ENCODE results near the gene C19orf81.

C19orf81 gene

DNA sequence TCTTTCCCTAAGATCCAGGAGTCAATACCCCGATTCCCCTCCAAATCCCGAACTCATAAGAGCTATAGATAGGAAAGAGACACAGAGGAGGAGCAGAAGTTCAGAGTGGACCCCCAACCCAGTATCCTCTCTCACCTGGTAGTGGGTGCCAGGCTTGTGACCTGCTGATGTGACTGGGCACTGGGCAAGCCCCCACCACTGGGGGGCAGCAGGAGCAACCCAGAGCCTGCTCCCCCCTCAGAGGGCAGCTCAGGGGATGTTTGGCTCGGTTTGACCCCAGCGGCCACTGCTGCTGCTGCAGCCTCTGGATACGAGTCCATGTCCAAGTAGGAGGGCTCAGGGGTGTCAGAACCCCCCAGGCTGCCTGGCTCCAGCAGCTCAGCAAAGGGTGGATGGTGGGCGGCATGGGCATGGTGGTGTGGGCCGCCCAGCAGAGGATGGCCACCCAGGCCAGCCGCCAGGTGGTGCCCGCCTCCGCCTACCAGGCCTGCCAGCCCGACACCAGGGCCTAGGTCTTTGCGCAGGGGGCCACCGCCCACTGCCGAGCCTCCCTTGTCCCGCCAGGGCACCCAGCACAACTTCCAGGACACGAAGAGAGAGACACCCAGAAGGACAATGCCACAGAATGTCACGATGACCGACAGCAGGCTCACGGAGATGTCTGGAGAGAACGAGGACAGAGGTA is 17.0 kb upstream of the C19orf81 start:
- no peaks in the 10 kb centered on the region for H3K4me1 ChIP-seq (ENCODE audit: control insufficient read depth, low read depth, low read length)
- no peaks in the 10 kb centered on the region for H3K36me3 ChIP-seq (ENCODE audit: control insufficient read depth, low read depth, low read length)
- no peaks in the 10 kb centered on the region for H3K27me3 ChIP-seq (ENCODE audit: control insufficient read depth, insufficient read depth, low read length)
- H3K9ac ChIP-seq (ENCODE audit: low read length): no peak overlapping the region
- no peak overlapping the region for H3K27ac ChIP-seq (ENCODE audit: low read length)
- H3K9me3 ChIP-seq (ENCODE audit: control insufficient read depth, low read depth, low read length): peaks cover 10% of the 10 kb centered on the region
- H3K4me3 ChIP-seq (ENCODE audit: low read length): no peak overlapping the region

DNA sequence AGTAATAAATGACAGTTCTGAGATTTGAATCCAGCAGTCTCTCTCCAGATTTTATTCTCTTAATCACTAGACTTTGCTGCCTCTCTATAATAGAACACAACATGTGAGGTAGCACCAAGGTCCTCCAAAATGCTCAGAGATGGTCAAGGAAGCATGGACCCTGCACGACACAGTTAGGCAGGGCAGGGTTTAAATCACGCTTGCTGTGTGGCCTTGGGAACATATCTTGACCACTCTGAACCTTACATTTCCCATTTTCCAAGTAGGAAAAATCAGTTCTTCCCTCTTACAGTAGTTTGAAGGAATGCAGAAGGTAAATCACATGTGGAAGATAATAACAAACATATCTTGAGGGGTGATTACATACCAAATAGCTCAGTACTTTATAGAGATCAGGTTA is 15.9 kb upstream of the C19orf81 start:
- Histone ChIP-seq H3K27ac (ENCODE audit: low read length) (no peak overlapping the region), H3K9ac (ENCODE audit: low read length) (no peak overlapping the region), H3K36me3 (ENCODE audit: control insufficient read depth, low read depth, low read length) (no peaks in the 10 kb centered on the region), H3K27me3 (ENCODE audit: control insufficient read depth, insufficient read depth, low read length) (peaks cover 2% of the 10 kb centered on the region), H3K4me1 (ENCODE audit: control insufficient read depth, low read depth, low read length) (no peaks in the 10 kb centered on the region), H3K4me3 (ENCODE audit: low read length) (no peak overlapping the region), H3K9me3 (ENCODE audit: control insufficient read depth, low read depth, low read length) (peaks cover 10% of the 10 kb centered on the region)

DNA sequence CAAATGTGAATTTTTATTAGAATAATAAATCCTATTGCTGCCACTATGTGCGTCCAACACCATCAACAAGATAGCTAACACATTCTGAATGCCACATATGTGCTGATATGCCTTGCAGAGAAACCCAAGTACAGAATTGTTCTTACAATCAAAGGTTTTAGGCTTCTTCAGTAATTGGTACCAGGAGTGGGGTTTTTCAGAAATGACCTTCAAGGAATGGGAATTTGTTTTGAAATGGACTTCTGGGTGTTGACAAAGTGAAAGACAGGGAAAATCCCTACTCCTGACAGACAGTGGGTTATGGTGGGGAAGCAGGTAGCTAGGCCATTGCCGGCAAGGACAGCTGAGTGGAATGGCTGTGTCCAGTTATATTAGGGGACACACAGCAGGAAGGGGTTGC is 15.3 kb upstream of the C19orf81 start:
- H3K27ac ChIP-seq (ENCODE audit: low read length): no peak overlapping the region
- peaks cover 10% of the 10 kb centered on the region for H3K9me3 ChIP-seq (ENCODE audit: control insufficient read depth, low read depth, low read length)
- no peaks in the 10 kb centered on the region for H3K36me3 ChIP-seq (ENCODE audit: control insufficient read depth, low read depth, low read length)
- no peak overlapping the region for H3K9ac ChIP-seq (ENCODE audit: low read length)
- no peak overlapping the region for H3K4me3 ChIP-seq (ENCODE audit: low read length)
- peaks cover 5% of the 10 kb centered on the region for H3K27me3 ChIP-seq (ENCODE audit: control insufficient read depth, insufficient read depth, low read length)
- H3K4me1 ChIP-seq (ENCODE audit: control insufficient read depth, low read depth, low read length): no peaks in the 10 kb centered on the region

DNA sequence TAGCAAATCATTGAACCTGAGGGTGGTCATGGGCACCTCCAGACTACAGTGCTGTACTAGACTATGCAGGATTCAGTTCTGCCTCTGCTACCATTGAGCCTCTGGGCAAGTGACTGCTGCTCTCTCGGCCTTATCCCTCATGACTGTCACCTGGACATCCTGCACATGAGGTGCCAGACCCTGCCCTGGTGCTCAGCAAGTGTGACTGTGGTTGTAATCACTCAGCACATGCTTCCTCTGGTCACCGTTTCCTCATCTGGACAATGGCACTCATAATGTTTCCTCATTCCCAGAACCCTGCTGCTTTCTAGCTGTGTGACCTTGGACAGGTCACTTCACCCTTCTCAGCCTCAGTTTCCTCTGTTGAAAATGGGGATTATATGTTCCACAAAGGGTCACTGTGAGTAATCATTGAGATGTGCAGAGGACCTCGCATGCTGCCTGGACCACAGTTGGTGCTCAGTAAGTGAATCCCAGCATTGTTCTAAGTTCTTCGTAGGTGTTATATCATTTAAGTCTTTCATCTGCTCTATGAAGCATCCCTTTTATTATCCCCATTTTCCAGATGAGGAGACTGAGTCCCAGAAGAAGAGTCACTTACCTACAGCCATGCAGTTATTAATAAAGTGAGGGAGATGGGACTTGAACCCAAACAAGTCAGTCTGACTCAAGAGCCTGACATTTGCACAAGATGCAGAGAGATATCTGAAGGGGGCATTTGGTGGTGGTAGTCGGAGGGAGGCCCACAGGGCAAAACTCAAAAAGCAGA is 12.7 kb upstream of the C19orf81 start:
- Histone ChIP-seq H3K36me3 (ENCODE audit: control insufficient read depth, low read depth, low read length) (no peaks in the 10 kb centered on the region), H3K4me1 (ENCODE audit: control insufficient read depth, low read depth, low read length) (no peaks in the 10 kb centered on the region), H3K9ac (ENCODE audit: low read length) (no peak overlapping the region), H3K27ac (ENCODE audit: low read length) (no peak overlapping the region), H3K4me3 (ENCODE audit: low read length) (no peak overlapping the region), H3K9me3 (ENCODE audit: control insufficient read depth, low read depth, low read length) (peaks cover 10% of the 10 kb centered on the region), H3K27me3 (ENCODE audit: control insufficient read depth, insufficient read depth, low read length) (peaks cover 5% of the 10 kb centered on the region)

DNA sequence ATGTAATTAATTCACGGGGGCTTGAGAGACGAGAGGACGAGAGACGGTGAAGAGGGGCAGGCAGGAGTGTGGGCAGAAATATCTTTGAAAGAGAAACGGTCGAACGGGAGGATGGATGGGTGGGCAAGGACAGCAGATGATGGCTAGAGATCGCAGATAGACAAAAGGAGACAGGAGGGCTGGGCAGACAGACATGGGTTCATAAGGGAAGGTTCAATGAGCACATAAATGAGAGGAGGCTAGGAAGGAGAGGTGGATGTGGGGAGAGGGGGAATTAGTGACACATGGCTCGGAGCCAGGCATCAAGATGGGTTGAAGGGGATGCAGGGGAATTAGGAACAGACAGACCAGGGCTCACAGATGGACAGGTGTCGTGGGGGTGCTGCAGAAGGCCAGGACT is 10.6 kb upstream of the C19orf81 start:
- peak overlapping the region; percentile 86 for H3K4me3 ChIP-seq (ENCODE audit: low read length)
- H3K9ac ChIP-seq (ENCODE audit: low read length): no peak overlapping the region
- H3K9me3 ChIP-seq (ENCODE audit: control insufficient read depth, low read depth, low read length): peaks cover 10% of the 10 kb centered on the region
- H3K36me3 ChIP-seq (ENCODE audit: control insufficient read depth, low read depth, low read length): no peaks in the 10 kb centered on the region
- H3K4me1 ChIP-seq (ENCODE audit: control insufficient read depth, low read depth, low read length): no peaks in the 10 kb centered on the region
- peaks cover 14% of the 10 kb centered on the region for H3K27me3 ChIP-seq (ENCODE audit: control insufficient read depth, insufficient read depth, low read length)
- no peak overlapping the region for H3K27ac ChIP-seq (ENCODE audit: low read length)

DNA sequence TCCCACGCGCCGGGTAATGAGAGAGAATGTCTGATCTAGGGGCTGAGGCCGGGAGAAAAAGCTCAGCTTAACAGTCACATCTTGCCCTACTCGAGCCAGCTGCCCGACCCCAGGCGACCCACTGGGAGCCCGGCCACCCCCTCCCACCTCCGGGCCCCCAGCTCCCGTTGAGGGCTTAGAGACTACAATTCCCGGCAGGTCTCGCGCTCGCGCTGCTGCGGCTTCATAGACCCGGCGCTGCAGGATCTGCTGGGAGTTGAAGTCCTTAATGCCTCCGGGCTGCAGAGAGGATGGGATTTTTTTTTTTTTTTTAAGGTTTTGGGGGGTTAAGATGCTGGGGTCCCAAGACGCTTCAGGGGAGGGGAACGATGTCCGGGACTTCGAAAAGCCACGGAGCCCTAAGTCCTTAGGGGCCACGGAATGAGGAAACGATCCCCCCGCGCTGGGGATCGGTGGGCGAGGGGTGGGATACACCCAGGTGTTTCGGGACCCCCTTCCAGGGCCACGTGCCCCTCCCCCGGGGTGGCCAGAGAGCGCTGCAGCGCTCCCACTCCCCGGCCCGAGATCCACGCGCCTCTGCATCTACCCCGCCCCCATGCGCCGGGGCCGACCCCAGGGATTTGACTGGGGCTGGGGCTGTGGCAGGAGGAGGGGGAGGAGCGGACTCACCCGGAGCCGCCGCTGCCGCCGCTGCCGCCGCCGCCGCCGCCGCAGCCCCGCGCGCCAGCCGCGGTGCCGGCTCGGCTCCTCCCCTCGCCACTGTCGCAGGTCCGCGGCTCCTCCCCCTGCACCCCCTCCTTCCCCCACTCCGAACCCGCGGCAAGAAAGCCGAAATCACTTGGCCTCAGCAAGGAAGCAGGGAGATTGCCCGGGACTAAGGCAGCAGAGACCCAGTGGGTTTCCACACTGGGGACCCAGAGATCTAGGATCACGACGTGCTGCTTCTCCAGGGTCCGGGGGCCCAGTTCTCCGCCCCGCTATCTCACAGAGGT is 9.8 kb upstream of the C19orf81 start, which contains the start of gene SYT3:
SYT3 (minus strand) TSS at position 761 of the 992 bp plus-strand sequence. CDS start 2,470 bp downstream, outside the sequence.
- Histone ChIP-seq H3K9me3 (ENCODE audit: control insufficient read depth, low read depth, low read length) (peaks cover 4% of the 10 kb centered on the region), H3K36me3 (ENCODE audit: control insufficient read depth, low read depth, low read length) (no peaks in the 10 kb centered on the region), H3K4me1 (ENCODE audit: control insufficient read depth, low read depth, low read length) (no peaks in the 10 kb centered on the region), H3K27me3 (ENCODE audit: control insufficient read depth, insufficient read depth, low read length) (peaks cover 23% of the 10 kb centered on the region), H3K27ac (ENCODE audit: low read length) (no peak within 1 kb of the TSS), H3K9ac (ENCODE audit: low read length) (peak within 1 kb of the TSS; percentile 69), H3K4me3 (ENCODE audit: low read length) (peak within 1 kb of the TSS; percentile 86)

DNA sequence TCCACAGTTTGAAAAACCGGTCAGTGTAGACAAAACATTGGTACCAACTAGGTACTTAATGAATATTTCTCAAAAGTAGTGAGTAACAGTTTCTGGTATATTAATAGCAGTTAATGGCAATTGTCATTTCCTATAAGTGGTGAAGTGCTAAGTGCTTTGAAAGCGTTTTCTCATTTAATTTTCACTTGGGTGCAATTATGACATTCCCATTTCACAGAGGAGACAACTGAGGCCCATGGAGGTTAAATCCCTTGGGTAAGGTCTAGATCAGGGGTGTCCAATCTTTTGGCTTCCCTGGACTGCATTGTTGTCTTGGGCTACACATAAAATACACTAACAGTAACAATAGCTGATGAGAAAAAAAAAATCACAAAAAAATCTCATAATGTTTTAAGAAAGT is 8.9 kb upstream of the C19orf81 start:
- Histone ChIP-seq H3K9ac (ENCODE audit: low read length) (peak overlapping the region; percentile 69), H3K27ac (ENCODE audit: low read length) (no peak overlapping the region), H3K9me3 (ENCODE audit: control insufficient read depth, low read depth, low read length) (peaks cover 2% of the 10 kb centered on the region), H3K4me1 (ENCODE audit: control insufficient read depth, low read depth, low read length) (no peaks in the 10 kb centered on the region), H3K4me3 (ENCODE audit: low read length) (peak overlapping the region; percentile 64), H3K27me3 (ENCODE audit: control insufficient read depth, insufficient read depth, low read length) (peaks cover 32% of the 10 kb centered on the region), H3K36me3 (ENCODE audit: control insufficient read depth, low read depth, low read length) (no peaks in the 10 kb centered on the region)

DNA sequence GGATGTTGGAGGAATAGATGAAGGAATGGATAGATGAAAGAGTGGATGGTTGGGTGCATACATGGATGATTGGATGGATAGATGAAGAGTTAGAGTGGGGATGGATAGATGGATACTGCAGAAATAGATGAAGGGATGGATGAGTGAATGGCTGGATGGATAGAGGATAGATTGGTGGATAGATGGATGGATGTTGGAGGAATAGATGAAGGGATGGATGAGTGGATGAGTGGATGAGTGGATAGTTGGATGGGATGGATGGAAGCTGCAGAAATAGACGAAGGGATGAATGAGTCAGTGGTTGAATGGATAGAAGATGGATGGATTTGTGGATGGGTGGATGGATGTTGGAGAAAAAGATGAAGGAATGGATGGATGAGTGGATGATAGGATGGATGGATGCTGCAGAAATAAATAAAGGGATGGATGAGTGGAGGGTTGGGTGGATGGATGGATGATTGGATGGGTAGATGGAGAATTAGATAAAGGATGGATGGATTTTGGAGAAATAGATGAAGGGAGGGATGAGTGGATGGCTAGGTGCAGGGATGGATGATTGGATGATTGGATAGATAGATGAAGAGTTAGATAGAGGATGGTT is 4.8 kb upstream of the C19orf81 start:
- H3K4me1 ChIP-seq (ENCODE audit: control insufficient read depth, low read depth, low read length): peaks cover 3% of the 10 kb centered on the region
- H3K4me3 ChIP-seq (ENCODE audit: low read length): no peak overlapping the region
- H3K36me3 ChIP-seq (ENCODE audit: control insufficient read depth, low read depth, low read length): no peaks in the 10 kb centered on the region
- H3K9me3 ChIP-seq (ENCODE audit: control insufficient read depth, low read depth, low read length): no peaks in the 10 kb centered on the region
- H3K27me3 ChIP-seq (ENCODE audit: control insufficient read depth, insufficient read depth, low read length): peaks cover 38% of the 10 kb centered on the region
- no peak overlapping the region for H3K9ac ChIP-seq (ENCODE audit: low read length)
- H3K27ac ChIP-seq (ENCODE audit: low read length): no peak overlapping the region

DNA sequence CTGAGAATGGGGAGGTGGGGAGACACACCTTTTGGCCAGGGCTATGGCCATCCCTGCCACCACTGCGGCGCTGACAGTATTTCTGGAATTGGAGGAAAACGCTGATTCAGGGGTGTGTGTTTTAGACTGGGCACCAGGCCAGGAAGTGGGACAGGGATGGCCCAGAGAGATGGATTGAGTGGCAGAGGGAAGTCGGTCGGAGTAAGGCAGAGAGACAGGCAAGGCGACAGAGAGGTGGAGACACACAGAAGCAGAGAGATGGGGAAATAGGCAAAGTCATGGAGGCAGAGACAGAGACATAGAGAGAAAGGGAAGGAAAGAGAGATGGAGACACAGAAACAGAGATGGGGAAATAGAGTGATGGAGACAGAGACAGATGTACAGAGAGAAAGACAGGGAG is 4.1 kb upstream of the C19orf81 start:
- Histone ChIP-seq H3K4me1 (ENCODE audit: control insufficient read depth, low read depth, low read length) (peaks cover 3% of the 10 kb centered on the region), H3K9ac (ENCODE audit: low read length) (no peak overlapping the region), H3K27me3 (ENCODE audit: control insufficient read depth, insufficient read depth, low read length) (peaks cover 38% of the 10 kb centered on the region), H3K4me3 (ENCODE audit: low read length) (no peak overlapping the region), H3K27ac (ENCODE audit: low read length) (no peak overlapping the region), H3K36me3 (ENCODE audit: control insufficient read depth, low read depth, low read length) (no peaks in the 10 kb centered on the region), H3K9me3 (ENCODE audit: control insufficient read depth, low read depth, low read length) (no peaks in the 10 kb centered on the region)

DNA sequence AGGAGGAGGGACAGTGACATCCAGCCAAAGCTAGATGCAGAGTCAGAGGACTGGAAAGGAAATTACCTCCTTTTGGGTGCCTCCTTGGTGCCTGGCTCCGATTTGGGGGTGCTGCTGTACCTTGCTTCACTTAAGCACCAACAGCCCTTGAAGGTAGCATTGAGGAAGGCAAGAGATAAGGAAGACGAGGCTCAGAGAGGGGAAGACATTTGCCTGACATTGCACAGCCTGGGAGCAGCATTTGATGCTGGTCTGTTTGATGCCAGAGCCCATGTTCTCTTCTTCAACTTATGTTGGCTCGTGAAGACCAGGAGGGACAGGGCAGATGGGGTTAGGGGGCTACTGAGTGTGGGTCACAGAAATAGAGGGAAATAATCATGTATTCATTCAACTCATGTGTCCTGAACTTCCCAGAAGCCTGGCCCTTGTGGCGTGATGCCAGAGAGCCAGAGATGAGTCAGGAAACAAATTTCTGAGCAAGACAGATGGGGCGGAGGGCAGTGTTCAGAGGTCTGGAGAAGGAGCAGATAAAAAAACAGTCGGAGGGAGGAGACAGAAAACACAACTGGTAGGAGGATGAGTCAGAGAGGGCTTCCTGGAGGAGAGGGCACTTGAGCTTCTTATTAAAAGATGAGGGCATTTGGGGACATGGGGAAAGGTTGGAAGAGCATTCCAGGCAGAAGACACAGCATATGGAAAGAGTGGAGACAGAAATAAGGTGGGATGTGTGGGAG is 3.0 kb upstream of the C19orf81 start:
- H3K27me3 ChIP-seq (ENCODE audit: control insufficient read depth, insufficient read depth, low read length): peaks cover 38% of the 10 kb centered on the region
- H3K9me3 ChIP-seq (ENCODE audit: control insufficient read depth, low read depth, low read length): no peaks in the 10 kb centered on the region
- no peak overlapping the region for H3K4me3 ChIP-seq (ENCODE audit: low read length)
- no peaks in the 10 kb centered on the region for H3K36me3 ChIP-seq (ENCODE audit: control insufficient read depth, low read depth, low read length)
- H3K27ac ChIP-seq (ENCODE audit: low read length): no peak overlapping the region
- H3K9ac ChIP-seq (ENCODE audit: low read length): no peak overlapping the region
- H3K4me1 ChIP-seq (ENCODE audit: control insufficient read depth, low read depth, low read length): peaks cover 3% of the 10 kb centered on the region
